Activated T-helper 9 cell treated with anti-CD3 and anti-CD28 coated beads, Interleukin-2, amount 50 U/mL, for 16 hours (primary cell): ENCODE data around the gene PRKN.
"Not testable (repeated sequence)": the region's sequence is repeated elsewhere in the genome, so short reads cannot be mapped to it uniquely, and the experiment has no call there.

Experiments used
- DNase-seq: peaks from one replicate; pipeline ENCODE4 v3.0.0-alpha.2; 2020; ENCODE audit warnings: low read depth

Gene PRKN

DNA sequence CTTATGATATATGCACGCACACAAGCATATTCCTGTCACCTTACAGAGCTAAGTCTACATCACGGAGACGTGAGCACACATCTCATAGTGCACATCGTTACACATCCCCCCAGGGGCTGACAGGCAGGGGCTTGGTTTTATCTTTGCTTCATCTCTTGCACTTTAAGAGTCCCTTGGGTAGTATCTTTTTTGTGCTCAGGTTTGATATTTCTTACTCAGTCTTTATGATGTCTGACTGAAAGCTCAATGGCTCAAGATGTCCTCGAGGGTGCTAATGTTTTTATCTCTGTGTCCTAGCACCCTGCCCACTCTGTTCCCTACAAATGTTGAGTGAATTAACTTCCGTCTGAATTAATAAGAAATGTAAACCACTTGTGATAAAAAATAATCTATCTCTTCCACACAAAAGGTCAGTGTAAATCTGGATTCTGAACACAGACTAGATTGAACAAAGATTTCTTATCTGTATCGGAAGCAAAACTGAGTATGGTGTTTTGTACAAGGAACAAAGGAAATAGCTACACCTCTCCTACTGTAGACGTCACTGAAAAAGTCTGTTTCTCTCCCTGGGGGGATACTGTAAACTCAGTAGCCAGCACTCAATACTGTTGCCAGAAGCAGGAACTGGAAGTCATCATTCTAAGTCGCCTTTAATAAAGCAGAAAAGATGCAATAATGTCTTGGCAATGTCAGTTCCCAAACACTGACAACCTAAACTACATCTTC lies 195.1 kb downstream of the PRKN start:
- no peak for DNase-seq

- DNase-seq: not testable (repeated sequence)
Measured at GRCh38 chr6:162531391-162531790, 196.2 kb downstream of the PRKN start.

DNA sequence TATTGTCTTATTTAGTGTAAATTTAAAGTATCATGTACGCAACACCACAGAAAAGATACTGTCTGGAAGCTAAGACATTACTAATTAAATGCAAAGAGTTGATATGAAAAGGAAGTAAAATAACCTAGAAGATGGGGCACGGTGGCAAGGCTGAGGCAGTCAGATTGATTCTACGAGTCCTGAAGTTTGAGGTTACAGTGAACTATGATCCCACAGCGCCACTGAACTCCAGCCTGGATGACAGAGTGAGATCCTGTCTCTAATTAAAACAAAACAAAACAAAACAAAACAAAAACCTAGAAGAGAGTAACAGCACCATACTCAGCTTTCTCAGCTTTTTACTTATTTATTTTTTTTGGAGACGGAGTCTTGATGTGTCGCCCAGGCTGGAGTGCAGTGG lies 199.0 kb downstream of the PRKN start:
- no peak for DNase-seq

DNA sequence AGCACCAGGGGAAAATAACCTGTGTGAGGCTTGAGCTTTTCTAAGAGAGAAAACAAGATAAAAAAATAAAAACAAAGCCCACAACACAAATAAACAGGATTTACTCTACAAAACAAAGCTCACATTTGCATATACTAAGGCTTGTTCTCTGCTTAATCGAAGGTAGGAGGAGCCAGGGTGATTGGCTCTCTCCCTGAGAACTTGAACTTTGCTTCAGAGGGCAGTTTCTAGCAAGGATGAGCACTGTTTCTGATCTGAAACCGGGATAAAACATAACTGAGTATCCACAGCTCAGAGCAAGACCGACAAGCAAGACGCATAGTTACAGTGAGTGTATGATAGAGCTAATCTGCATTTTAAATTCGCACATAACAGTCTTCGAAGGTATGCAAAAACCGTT lies 200.6 kb downstream of the PRKN start:
- no peak for DNase-seq

DNA sequence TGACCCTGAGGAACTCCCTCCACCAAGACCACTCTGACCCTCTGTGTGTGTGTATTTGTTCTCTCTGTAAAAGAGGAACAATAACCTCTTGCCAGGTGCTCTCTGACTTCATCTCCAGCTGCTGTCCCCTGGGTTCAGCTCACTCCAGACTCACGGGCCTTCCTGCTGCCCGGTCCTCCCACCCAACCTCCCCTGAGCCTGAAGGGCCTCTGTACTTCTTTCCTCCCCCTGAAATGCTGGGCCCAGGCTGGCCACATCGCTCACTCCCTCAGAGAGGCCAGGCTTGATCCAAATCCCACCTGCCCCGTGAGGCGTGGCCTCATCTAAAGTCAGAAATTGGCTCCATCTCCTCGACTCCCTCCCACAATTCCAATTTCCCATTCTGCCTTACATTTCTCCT lies 202.4 kb downstream of the PRKN start:
- no peak for DNase-seq

- no peak for DNase-seq
Measured at GRCh38 chr6:162512744-162513143, 214.8 kb downstream of the PRKN start.

- DNase-seq: no peak
Measured at GRCh38 chr6:162497389-162497788, 230.2 kb downstream of the PRKN start.

DNA sequence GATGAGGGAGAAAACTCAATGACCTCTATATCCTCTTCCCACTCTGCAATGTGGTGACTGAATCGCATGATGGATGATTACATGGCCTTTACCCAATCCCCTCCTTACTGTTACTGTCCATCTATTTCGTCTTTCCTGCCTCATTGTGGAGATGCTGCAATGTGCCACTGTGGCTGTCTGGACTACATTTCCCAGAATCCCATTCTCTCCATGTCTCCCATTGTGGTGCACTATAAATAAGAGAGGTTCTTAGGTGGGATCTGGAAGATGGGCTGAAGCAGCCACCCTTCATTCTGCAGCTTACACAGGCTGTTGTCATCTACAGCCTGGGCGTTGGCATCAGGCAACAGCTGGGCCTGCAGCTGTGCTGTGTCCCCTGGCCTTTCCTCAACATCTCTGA lies 233.6 kb downstream of the PRKN start:
- DNase-seq: no peak

DNA sequence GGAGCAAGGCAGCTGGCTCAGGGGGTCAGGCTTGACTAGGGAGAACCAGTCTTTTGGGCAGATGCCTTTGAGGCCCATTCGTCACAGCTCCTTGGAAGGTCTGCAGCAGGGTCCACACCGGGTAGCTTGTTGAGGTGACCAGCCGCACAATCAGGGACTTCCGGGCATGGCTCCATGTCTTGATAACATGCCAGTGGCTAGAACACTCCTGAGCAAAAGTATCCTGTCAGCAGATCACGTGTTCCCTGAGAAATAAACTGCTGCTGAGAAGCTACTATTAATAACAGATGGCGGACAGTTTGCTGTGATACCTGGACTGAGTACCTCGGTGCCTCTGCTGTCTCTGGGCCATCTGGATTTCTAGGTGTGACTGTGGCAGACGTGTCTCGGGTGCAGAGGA lies 235.9 kb downstream of the PRKN start:
- no peak for DNase-seq

DNA sequence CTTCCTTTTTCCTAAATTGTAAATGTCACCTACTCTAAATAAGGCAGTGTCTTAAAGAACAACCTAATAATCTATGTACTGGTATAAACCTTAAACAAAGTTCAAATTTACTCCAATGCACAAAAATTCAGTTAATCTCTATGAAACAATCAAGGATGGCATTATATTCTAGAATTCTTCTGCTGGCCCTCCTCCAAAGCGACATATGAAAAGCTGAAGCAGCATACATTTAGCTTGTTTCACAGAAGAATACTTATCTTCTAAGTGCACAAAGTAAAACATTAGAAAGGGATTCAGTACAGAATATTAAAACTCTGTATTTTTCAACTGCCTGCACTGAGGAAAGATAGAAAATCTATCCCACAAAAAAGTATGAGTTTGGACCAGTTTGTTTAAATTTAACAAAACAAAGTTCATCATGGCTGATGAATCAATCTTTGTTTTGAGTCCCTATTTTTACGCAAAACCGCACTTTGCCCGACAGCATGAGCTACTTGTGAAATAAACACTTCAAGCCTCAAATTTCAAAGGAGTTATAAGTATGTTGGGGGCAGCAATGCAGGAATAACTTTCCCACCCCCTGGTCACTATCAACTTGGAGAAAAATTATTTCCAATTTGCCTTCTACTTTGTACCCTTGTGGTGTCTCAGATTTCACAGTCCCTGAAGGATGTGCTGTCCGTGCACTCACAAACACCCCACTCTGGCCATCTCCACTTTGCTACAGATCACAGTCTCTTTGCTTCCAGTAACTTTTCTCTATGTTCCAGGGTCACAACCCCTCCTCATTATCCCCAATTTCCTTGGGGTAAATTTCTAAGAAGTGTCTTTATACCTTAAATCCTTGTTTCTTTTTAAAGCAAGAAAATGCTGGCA lies 238.2 kb downstream of the PRKN start:
- DNase-seq: no peak

DNA sequence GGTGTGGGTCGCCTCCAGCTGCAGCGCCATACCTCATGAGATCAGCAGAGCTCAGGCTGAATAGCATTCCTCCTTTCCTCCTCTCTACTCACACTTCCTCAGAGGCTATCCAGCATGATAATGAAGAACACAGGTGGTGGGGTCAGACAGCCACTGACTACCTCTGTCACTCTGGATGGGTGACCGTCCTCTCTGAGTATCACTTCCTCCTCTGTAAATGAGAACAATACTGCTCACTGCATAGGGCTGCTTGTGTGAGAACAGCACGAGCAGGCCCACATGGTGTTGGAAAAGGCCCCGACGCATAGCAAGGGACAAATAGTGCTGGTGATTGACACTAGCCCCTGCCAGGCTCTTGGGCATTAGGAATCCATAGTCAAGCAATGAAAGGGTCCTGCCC lies 239.1 kb downstream of the PRKN start:
- no peak for DNase-seq

DNA sequence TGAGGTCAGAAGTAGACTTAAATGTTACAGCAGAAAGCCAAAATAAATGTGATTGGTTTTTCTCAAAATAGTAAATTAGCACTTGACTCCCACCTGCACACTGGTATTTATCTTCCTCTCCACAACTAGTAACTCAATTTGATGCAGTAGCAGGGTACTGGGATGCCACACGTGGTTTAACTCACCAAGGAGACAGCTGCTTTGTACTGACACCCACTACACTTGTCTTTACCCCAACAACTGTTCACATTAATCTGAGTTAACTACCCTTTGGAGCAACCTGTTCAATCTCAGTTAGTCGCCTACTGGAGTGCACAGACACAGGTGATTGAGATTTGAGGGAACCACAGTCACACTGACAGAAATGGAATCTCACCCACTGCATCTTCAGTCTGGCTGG lies 242.1 kb downstream of the PRKN start:
- DNase-seq: no peak

GRCh38 chr6:162481938-162482337 lies 245.6 kb downstream of the PRKN start:
- DNase-seq: no peak

- DNase-seq: no peak
Measured at GRCh38 chr6:162481320-162481719, 246.2 kb downstream of the PRKN start.

DNA sequence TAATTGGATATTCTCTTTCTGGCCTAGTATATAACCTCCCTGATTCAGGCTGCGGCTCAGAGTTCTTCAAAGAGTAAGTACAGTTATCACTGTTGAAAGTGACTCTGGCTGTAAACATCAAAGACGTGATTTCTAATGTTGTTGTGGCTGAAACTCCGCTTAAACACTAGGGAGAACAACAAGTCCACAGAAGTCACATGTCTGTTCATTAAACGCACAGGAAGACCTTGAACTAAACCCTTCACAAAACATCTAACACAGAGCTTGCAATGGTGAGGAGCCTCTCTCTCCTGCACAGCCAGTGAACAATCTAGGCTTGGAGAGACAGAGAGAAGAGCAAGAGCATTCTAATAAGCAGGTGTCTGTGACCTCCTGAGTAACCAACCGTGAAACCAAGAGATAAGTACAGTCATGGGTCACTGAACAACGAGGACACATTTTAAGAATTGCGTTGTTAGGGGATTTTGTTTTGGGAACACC lies 249.3 kb downstream of the PRKN start:
- DNase-seq: no peak

DNA sequence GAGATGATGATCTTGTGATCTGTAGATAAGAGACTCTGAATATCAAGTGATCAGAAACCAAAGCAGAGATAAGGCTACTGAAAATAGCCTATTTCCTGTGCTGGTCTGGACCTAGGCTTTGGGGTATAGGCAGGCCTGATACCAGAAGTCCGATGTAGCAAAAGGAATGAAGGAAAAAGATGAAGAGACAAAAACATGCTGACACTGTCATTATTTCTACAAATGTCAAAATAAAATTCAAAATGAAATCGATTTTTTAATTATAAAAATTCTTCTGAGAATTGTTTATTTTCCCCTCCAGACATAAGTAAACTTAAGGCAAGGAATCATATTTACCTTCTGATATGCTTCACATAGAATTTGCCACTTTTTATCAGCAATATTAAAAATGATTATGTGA lies 252.8 kb downstream of the PRKN start:
- no peak for DNase-seq

DNA sequence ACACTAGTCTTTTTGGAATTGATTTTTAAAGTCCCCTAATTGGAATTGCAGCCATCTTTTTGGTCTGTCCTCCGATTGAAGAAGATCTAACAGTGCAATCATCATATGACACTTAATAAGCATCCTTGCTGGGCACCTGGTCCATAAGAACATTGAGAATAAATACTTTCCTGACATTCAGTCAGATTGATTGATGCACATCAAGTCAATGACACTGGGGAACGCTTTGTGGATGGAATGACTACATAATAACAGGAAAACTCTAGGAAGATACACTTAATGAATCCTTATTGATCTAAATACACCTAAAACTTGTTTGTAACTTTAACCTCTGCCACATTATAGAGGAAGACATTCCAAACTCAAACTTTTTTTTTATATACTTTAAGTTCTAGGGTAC lies 255.7 kb downstream of the PRKN start:
- no peak for DNase-seq

DNA sequence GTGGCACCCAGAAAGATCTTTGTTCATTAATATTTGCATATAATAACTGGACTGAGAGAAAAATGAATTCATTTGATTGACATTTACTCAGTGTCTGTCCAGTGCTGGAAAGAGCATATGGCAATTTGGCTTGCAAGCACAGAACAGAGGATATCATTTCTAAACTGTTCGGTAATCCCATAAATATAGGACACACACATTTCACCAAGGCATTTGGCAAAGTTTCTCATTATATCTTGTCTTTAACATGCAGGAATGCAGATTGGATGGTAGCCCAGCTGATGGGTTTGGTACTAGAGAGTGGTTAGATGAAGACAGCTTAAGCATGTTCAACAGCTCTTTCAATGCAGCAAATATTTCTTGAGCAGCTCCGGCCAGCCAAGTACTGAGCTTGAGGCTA lies 259.2 kb downstream of the PRKN start:
- DNase-seq: no peak

GRCh38 chr6:162467679-162468078 lies 259.9 kb downstream of the PRKN start:
- no peak for DNase-seq

GRCh38 chr6:162463576-162463975 lies 264.0 kb downstream of the PRKN start:
- DNase-seq: no peak

DNA sequence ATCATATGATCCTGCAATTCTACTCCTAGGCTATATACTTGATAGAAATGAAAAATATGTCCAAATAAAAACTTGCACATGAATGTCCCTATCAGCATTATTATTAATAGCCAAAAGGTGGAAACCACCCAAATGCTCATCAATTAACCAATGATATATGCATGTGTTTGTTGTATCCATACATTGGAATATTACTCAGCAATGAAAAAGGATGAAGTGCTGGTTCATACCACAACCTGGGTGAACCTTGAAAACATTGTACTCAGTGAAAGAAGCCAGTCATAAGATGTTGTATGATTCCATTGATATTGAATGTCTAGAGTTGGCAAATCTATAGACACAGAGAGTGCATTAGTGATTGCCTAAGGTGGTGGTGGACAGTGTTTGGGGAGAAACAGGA lies 267.6 kb downstream of the PRKN start:
- DNase-seq: no peak

- no peak for DNase-seq
Measured at GRCh38 chr6:162450358-162450757, 277.2 kb downstream of the PRKN start.

DNA sequence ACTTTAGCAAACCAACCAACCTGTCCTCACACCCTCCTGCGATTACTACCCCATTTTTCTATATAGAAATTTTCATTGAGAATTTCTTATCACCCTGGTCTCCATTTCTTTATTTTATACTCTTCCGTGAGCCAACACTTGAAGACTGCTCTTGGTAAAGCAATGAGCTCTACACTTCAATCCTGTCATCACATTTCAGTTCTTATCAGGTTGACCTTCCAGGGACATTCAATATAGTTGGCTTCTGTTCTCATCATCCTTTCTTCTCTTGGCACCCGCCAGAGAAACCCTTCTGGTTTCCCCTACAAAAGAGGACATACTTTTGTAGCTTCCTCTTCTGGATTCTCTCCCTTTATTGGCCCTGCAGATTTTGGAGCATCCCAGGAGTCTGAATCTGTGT lies 279.3 kb downstream of the PRKN start:
- DNase-seq: no peak
